HepG2 (cell line): ENCODE measurements around the gene L1CAM. TPM values are rescaled to one million over a fixed set of nuclear protein-coding genes. Genes with fewer than 3 reads are reported as not detected.

ENCODE experiments used
- DPF2 ChIP-seq: sonication (generic); formaldehyde crosslinking; IDR thresholded peaks from 2 replicates; pipeline ENCODE4 v1.4.0; 2020; ENCODE audit warnings: mild to moderate bottlenecking, low read depth, missing genetic modification reagents, borderline replicate concordance
- ETV5 ChIP-seq: IDR thresholded peaks from 2 replicates; pipeline ENCODE4 v1.6.1; 2018; ENCODE audit warnings: missing biosample characterization, missing genetic modification reagents, inconsistent platforms, borderline replicate concordance
- RARG ChIP-seq: sonication (generic); formaldehyde crosslinking; IDR thresholded peaks from 2 replicates; pipeline ENCODE4 v1.4.0; 2020; ENCODE audit warnings: low read depth, mild to moderate bottlenecking, missing genetic modification reagents
- SIX4 ChIP-seq: sonication (generic); formaldehyde crosslinking; IDR thresholded peaks from 2 replicates; pipeline ENCODE4 v1.4.0; 2020; ENCODE audit warnings: missing genetic modification reagents
- SP4 ChIP-seq: sonication (generic); formaldehyde crosslinking; IDR thresholded peaks from 2 replicates; pipeline ENCODE4 v1.8.1; 2023; ENCODE audit warnings: mild to moderate bottlenecking, missing genetic modification reagents
- ZNF264 ChIP-seq: sonication (generic); formaldehyde crosslinking; IDR thresholded peaks from 2 replicates; pipeline ENCODE4 v1.4.0; 2020; ENCODE audit warnings: missing genetic modification reagents
- polyA plus RNA-seq, 8 experiments: library from polyadenylated mRNA; depleted of rRNA in 3 of 8; stranded (reverse) in 7 of 8; unstranded in 1 of 8; fragments of >200 nt; fragmentation: Illumina TruSeq in 4 of 8; extraction: Trizol in 4 of 8; gene quantifications; 2 replicates each; pipeline versions ENCODE4 v1.2.1 to v1.2.3, GENCODE V29; 2011 to 2016; ENCODE audit warnings: low read depth in 4 of 8, missing spikeins in 1 of 8, mixed read lengths in 1 of 8; ENCODE audit not compliant: insufficient read depth in 1 of 8
- total RNA-seq, 5 experiments: library from RNA; depleted of rRNA; stranded (reverse); fragments of >200 nt; fragmentation: Illumina TruSeq; extraction: Trizol; gene quantifications; 2 replicates each; pipeline ENCODE4 v1.2.3, GENCODE V29; 2016; ENCODE audit warnings: low read depth in 1 of 5
- TF ChIP-seq, protein P1 (sequence below): sonication (generic); formaldehyde crosslinking; IDR thresholded peaks from 2 replicates; pipeline ENCODE4 v1.5.0; 2020; ENCODE audit warnings: mild to moderate bottlenecking, missing genetic modification reagents
- TF ChIP-seq, protein P2 (sequence below): sonication (generic); formaldehyde crosslinking; IDR thresholded peaks from 2 replicates; pipeline ENCODE4 v1.4.0; 2020; ENCODE audit warnings: missing genetic modification reagents
- TF ChIP-seq, protein P3 (sequence below): sonication (generic); formaldehyde crosslinking; IDR thresholded peaks from 2 replicates; pipeline ENCODE4 v1.5.0; 2020; ENCODE audit warnings: mild to moderate bottlenecking, missing genetic modification reagents, borderline replicate concordance
- TF ChIP-seq, protein P4 (sequence below): IDR thresholded peaks from 2 replicates; pipeline ENCODE4 v1.6.1; 2016; ENCODE audit warnings: missing genetic modification reagents, missing compliant biosample characterization
- TF ChIP-seq, protein P5 (sequence below): sonication (generic); formaldehyde crosslinking; IDR thresholded peaks from 2 replicates; pipeline ENCODE4 v1.4.0; 2020; ENCODE audit warnings: mild to moderate bottlenecking, missing genetic modification reagents, borderline replicate concordance

The L1CAM gene
- total and polyA plus RNA-seq, 2 of the 13 experiments (the other 11 are each of a cell fraction or from before 2014, with no cell fraction given), result 1.4 to 2.0 TPM

DNA sequence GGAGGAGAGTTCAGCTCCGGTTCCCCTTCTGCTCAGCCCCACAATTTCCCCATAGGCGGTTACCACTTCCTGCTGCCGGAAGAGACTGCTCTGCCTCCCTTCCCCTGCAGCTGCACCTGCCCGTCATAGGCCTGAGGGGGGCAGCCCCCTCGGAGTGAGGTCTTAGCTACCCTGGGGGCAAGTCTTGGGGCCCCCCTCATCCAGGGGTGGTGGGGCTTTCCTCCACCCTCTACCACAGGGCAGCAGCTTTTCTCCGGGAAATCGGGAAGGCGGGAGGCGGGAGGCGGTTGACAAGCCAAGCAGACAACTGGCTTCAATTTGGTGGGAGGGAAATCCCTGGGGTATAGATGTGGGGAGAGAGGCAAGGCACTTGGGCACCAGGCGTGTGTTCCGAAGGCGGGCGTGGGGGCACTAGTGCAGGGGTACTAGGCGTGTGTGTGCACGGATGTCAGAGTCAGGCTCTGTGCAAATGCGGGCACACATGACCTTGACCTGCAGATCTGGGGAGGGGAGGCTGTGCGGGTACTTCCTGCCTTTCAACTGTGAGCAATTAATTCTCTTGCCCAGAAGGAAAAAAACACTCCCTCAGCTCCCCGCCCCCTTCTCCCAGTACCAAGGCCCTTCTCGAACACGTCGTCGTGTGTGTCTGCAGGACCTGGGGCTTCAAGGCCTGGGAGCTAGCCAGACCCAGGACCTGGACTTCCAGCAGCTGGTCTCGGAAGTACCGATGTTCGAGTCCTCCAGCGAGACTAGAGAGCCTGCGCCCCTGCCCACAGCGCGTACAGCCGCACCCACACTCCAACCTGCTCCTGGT lies 41.1 kb upstream of the L1CAM start (continued):
- TF ChIP-seq, protein P1, sequence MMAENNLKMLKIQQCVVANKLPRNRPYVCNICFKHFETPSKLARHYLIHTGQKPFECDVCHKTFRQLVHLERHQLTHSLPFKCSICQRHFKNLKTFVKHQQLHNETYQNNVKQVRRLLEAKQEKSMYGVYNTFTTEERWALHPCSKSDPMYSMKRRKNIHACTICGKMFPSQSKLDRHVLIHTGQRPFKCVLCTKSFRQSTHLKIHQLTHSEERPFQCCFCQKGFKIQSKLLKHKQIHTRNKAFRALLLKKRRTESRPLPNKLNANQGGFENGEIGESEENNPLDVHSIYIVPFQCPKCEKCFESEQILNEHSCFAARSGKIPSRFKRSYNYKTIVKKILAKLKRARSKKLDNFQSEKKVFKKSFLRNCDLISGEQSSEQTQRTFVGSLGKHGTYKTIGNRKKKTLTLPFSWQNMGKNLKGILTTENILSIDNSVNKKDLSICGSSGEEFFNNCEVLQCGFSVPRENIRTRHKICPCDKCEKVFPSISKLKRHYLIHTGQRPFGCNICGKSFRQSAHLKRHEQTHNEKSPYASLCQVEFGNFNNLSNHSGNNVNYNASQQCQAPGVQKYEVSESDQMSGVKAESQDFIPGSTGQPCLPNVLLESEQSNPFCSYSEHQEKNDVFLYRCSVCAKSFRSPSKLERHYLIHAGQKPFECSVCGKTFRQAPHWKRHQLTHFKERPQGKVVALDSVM (CRISPR knock-in tag), result no peak
- TF ChIP-seq, protein P2, sequence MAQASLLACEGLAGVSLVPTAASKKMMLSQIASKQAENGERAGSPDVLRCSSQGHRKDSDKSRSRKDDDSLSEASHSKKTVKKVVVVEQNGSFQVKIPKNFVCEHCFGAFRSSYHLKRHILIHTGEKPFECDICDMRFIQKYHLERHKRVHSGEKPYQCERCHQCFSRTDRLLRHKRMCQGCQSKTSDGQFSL (CRISPR knock-in tag), result no peak
- TF ChIP-seq, protein P3, sequence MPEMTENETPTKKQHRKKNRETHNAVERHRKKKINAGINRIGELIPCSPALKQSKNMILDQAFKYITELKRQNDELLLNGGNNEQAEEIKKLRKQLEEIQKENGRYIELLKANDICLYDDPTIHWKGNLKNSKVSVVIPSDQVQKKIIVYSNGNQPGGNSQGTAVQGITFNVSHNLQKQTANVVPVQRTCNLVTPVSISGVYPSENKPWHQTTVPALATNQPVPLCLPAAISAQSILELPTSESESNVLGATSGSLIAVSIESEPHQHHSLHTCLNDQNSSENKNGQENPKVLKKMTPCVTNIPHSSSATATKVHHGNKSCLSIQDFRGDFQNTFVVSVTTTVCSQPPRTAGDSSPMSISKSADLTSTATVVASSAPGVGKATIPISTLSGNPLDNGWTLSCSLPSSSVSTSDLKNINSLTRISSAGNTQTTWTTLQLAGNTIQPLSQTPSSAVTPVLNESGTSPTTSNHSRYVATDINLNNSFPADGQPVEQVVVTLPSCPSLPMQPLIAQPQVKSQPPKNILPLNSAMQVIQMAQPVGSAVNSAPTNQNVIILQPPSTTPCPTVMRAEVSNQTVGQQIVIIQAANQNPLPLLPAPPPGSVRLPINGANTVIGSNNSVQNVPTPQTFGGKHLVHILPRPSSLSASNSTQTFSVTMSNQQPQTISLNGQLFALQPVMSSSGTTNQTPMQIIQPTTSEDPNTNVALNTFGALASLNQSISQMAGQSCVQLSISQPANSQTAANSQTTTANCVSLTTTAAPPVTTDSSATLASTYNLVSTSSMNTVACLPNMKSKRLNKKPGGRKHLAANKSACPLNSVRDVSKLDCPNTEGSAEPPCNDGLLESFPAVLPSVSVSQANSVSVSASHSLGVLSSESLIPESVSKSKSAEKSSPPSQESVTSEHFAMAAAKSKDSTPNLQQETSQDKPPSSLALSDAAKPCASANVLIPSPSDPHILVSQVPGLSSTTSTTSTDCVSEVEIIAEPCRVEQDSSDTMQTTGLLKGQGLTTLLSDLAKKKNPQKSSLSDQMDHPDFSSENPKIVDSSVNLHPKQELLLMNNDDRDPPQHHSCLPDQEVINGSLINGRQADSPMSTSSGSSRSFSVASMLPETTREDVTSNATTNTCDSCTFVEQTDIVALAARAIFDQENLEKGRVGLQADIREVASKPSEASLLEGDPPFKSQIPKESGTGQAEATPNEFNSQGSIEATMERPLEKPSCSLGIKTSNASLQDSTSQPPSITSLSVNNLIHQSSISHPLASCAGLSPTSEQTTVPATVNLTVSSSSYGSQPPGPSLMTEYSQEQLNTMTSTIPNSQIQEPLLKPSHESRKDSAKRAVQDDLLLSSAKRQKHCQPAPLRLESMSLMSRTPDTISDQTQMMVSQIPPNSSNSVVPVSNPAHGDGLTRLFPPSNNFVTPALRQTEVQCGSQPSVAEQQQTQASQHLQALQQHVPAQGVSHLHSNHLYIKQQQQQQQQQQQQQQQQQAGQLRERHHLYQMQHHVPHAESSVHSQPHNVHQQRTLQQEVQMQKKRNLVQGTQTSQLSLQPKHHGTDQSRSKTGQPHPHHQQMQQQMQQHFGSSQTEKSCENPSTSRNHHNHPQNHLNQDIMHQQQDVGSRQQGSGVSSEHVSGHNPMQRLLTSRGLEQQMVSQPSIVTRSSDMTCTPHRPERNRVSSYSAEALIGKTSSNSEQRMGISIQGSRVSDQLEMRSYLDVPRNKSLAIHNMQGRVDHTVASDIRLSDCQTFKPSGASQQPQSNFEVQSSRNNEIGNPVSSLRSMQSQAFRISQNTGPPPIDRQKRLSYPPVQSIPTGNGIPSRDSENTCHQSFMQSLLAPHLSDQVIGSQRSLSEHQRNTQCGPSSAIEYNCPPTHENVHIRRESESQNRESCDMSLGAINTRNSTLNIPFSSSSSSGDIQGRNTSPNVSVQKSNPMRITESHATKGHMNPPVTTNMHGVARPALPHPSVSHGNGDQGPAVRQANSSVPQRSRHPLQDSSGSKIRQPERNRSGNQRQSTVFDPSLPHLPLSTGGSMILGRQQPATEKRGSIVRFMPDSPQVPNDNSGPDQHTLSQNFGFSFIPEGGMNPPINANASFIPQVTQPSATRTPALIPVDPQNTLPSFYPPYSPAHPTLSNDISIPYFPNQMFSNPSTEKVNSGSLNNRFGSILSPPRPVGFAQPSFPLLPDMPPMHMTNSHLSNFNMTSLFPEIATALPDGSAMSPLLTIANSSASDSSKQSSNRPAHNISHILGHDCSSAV, result no peak
- TF ChIP-seq, protein P4, sequence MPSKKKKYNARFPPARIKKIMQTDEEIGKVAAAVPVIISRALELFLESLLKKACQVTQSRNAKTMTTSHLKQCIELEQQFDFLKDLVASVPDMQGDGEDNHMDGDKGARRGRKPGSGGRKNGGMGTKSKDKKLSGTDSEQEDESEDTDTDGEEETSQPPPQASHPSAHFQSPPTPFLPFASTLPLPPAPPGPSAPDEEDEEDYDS (CRISPR knock-in tag), result no peak
- no peak for TF ChIP-seq ZNF264 (CRISPR knock-in tag)
- TF ChIP-seq SP4, result 0 out of 2 replicates have a peak, but pooled peaks have one; percentile 26
- no peak for TF ChIP-seq SIX4 (CRISPR knock-in tag)
- TF ChIP-seq, protein P5, sequence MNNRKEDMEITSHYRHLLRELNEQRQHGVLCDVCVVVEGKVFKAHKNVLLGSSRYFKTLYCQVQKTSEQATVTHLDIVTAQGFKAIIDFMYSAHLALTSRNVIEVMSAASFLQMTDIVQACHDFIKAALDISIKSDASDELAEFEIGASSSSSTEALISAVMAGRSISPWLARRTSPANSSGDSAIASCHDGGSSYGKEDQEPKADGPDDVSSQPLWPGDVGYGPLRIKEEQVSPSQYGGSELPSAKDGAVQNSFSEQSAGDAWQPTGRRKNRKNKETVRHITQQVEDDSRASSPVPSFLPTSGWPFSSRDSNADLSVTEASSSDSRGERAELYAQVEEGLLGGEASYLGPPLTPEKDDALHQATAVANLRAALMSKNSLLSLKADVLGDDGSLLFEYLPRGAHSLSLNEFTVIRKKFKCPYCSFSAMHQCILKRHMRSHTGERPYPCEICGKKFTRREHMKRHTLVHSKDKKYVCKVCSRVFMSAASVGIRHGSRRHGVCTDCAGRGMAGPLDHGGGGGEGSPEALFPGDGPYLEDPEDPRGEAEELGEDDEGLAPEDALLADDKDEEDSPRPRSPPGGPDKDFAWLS (CRISPR knock-in tag), result no peak
- peak; percentile 83 for TF ChIP-seq ETV5
- TF ChIP-seq RARG (CRISPR knock-in tag), result no peak
- TF ChIP-seq DPF2, result no peak
